K562 (cell line): ENCODE data around the gene TBC1D1. TPM values are rescaled to one million over a fixed set of nuclear protein-coding genes. Genes with fewer than 3 reads are reported as not detected.

Source experiments
- ATAC-seq: fragments of 200-7000 bp; cut with Tn5 transposase; 3 replicates; pipeline ENCODE4 v1.9.1; 2020; ENCODE audit warnings: moderate library complexity
- BruUV-seq: library from RNA; stranded (reverse); fragments of 400-500 nt; replicated peaks from 2 replicates; lab custom pipeline; 2021; lab: Mats Ljungman, UMichigan
- CTCF ChIA-PET: fragments of 300-600 bp; formaldehyde crosslinking; extraction: SDS; loops from one replicate; lab custom pipeline; 2021; ENCODE audit warnings: low intra/inter-chr PET ratio; lab: Yijun Ruan, JAX
- POLR2A ChIA-PET: fragments of 300-600, 350-650 bp; sonication (Branson Sonifier 250); formaldehyde crosslinking; extraction: SDS; loops from one replicate; lab custom pipeline; 2021; ENCODE audit warnings: antibody characterized with exemption, inconsistent platforms; lab: Yijun Ruan, JAX
- DNase-seq, 4 experiments: peaks; one replicate each; pipeline versions ENCODE4 v3.0.0 to v3.0.0-alpha.2; 2011 to 2018; ENCODE audit warnings: low spot score in 3 of 4, mixed read lengths in 3 of 4; ENCODE audit errors: extremely low read depth in 1 of 4
- FAIRE-seq: peaks from 2 replicates; lab custom pipeline; 2011; peaks lifted over from hg19 to GRCh38; lab: Jason Lieb, UNC
- H2AFZ ChIP-seq: 2 replicates; pipeline ENCODE4 v1.6.0; 2011; ENCODE audit warnings: low read depth, low read length, control low read depth, inconsistent platforms
- H3K27ac ChIP-seq: fragments of 200-600 bp; 3 replicates; pipeline ENCODE4 v1.8.0; 2011; ENCODE audit warnings: low read depth, mild to moderate bottlenecking, control low read depth, inconsistent platforms, low read length, moderate library complexity, mixed read lengths; ENCODE audit errors: extremely low read depth
- H3K27me3 ChIP-seq, 2 experiments: fragments of 300-600 bp in 1 of 2; 2 replicates in 1 of 2; 3 replicates in 1 of 2; pipeline versions ENCODE4 v1.6.0 to v1.8.0; 2011; ENCODE audit warnings: inconsistent platforms in 2 of 2, low read length in 2 of 2, mild to moderate bottlenecking in 1 of 2, mixed read lengths in 1 of 2, moderate library complexity in 1 of 2; ENCODE audit not compliant: control insufficient read depth in 2 of 2, insufficient read depth in 2 of 2
- H3K36me3 ChIP-seq: fragments of 300-600 bp; 3 replicates; pipeline ENCODE4 v1.8.0; 2011; ENCODE audit warnings: mild to moderate bottlenecking, low read length, inconsistent platforms; ENCODE audit not compliant: control insufficient read depth, insufficient read depth
- H3K4me1 ChIP-seq, 2 experiments: fragments of 200-600 bp in 1 of 2; replicated peaks in 1 of 2; 2 replicates in 1 of 2; 3 replicates in 1 of 2; pipeline versions ENCODE4 v1.5.1 to v1.8.0; 2011; ENCODE audit warnings: inconsistent platforms in 2 of 2, low read length in 2 of 2, mild to moderate bottlenecking in 1 of 2, mixed read lengths in 1 of 2, moderate library complexity in 1 of 2; ENCODE audit not compliant: control insufficient read depth in 2 of 2, insufficient read depth in 2 of 2
- H3K4me2 ChIP-seq: 2 replicates; pipeline ENCODE4 v1.6.1; 2011; ENCODE audit warnings: low read length, control low read depth, inconsistent platforms, mixed read lengths; ENCODE audit not compliant: insufficient read depth
- H3K4me3 ChIP-seq: fragments of 200-600 bp; sonication (generic), shearing (Covaris generic); 2 replicates; pipeline ENCODE4 v1.5.1; 2016; ENCODE audit warnings: control low read depth, inconsistent platforms
- H3K79me2 ChIP-seq: fragments of 200-600 bp; 3 replicates; pipeline ENCODE4 v1.8.0; 2011; ENCODE audit warnings: low read length, inconsistent platforms; ENCODE audit not compliant: control insufficient read depth, insufficient read depth
- H3K9ac ChIP-seq, 2 experiments: 2 replicates each; pipeline versions ENCODE4 v1.6.0 to v1.6.1; 2011; ENCODE audit warnings: low read depth in 2 of 2, low read length in 2 of 2, control low read depth in 1 of 2, inconsistent platforms in 1 of 2, mild to moderate bottlenecking in 1 of 2, mixed read lengths in 1 of 2; ENCODE audit not compliant: insufficient read depth in 1 of 2
- H3K9me1 ChIP-seq: one replicate; pipeline ENCODE4 v1.6.0; 2011; ENCODE audit warnings: inconsistent platforms, mild to moderate bottlenecking, low read length, moderate library complexity; ENCODE audit not compliant: control insufficient read depth, insufficient read depth
- H3K9me3 ChIP-seq: replicated peaks from 2 replicates; pipeline ENCODE4 v1.5.1; 2011; ENCODE audit warnings: low read depth, low read length, inconsistent platforms; ENCODE audit not compliant: control insufficient read depth, insufficient read depth
- H4K20me1 ChIP-seq: replicated peaks from 2 replicates; pipeline ENCODE4 v1.6.1; 2011; ENCODE audit warnings: low read length, inconsistent platforms, mixed read lengths; ENCODE audit not compliant: control insufficient read depth, insufficient read depth
- ADNP ChIP-seq: fragments of 200-800 bp; sonication (Bioruptor generic); IDR thresholded peaks from 2 replicates; pipeline ENCODE4 v1.6.1; 2016; ENCODE audit warnings: missing genetic modification characterization, missing compliant biosample characterization
- ARID2 ChIP-seq: fragments of 450-650 bp; IDR thresholded peaks from 2 replicates; pipeline ENCODE4 v1.6.1; 2017; ENCODE audit warnings: antibody characterized with exemption, mild to moderate bottlenecking
- ATF6 ChIP-seq: sonication (generic); formaldehyde crosslinking; IDR thresholded peaks from 2 replicates; pipeline ENCODE4 v1.4.0; 2020; ENCODE audit warnings: mild to moderate bottlenecking, missing genetic modification reagents
- FOXJ3 ChIP-seq: sonication (generic); formaldehyde crosslinking; IDR thresholded peaks from 2 replicates; pipeline ENCODE4 v1.4.0; 2020; ENCODE audit warnings: mild to moderate bottlenecking, missing genetic modification reagents
- FUS ChIP-seq: fragments of 200-400 bp; formaldehyde crosslinking; optimal IDR thresholded peaks from 2 replicates; pipeline ENCODE3; 2017; ENCODE audit warnings: low read depth, low read length
- HNRNPH1 ChIP-seq: fragments of 200-400 bp; formaldehyde crosslinking; optimal IDR thresholded peaks from 2 replicates; pipeline ENCODE3; 2017; ENCODE audit warnings: low read depth, mild to moderate bottlenecking, low read length, moderate library complexity
- ID3 ChIP-seq, 2 experiments: fragments of 250-450 bp in 1 of 2; fragments of 450-650 bp in 1 of 2; sonication (Bioruptor Pico) in 1 of 2; IDR thresholded peaks; 2 replicates each; pipeline versions ENCODE4 v1.6.1 to v1.8.0; 2016 to 2021; ENCODE audit warnings: mild to moderate bottlenecking in 2 of 2, moderate library complexity in 2 of 2, missing compliant biosample characterization in 1 of 2, missing genetic modification characterization in 1 of 2
- KHSRP ChIP-seq: fragments of 450-650 bp; IDR thresholded peaks from 2 replicates; pipeline ENCODE4 v1.6.1; 2017
- PHF21A ChIP-seq: fragments of 450-650 bp; IDR thresholded peaks from 2 replicates; pipeline ENCODE4 v1.6.1; 2017; ENCODE audit warnings: low read depth, borderline replicate concordance
- PHTF2 ChIP-seq: fragments of 250-450 bp; sonication (Bioruptor Pico); IDR thresholded peaks from 2 replicates; pipeline ENCODE4 v1.5.0; 2021; ENCODE audit warnings: mild to moderate bottlenecking
- POLR3A ChIP-seq: IDR thresholded peaks from 2 replicates; pipeline ENCODE4 v1.6.1; 2011; ENCODE audit warnings: borderline replicate concordance, mild to moderate bottlenecking, moderate library complexity; ENCODE audit not compliant: insufficient read length, insufficient read depth; ENCODE audit errors: extremely low read depth
- SMARCC2 ChIP-seq: fragments of 450-650 bp; IDR thresholded peaks from 2 replicates; pipeline ENCODE4 v1.6.1; 2017; ENCODE audit warnings: antibody characterized with exemption, moderate library complexity, mild to moderate bottlenecking, low read depth
- ZEB2 ChIP-seq: fragments of 450-650 bp; IDR thresholded peaks from 2 replicates; pipeline ENCODE4 v1.6.1; 2016
- ZNF175 ChIP-seq: fragments of 200-800 bp; sonication (Bioruptor generic); IDR thresholded peaks from 2 replicates; pipeline ENCODE4 v1.6.1; 2016; ENCODE audit warnings: low read depth, mild to moderate bottlenecking, missing genetic modification characterization, missing compliant biosample characterization
- ZNF280A ChIP-seq: fragments of 450-650 bp; IDR thresholded peaks from 2 replicates; pipeline ENCODE4 v1.6.1; 2018; ENCODE audit warnings: mild to moderate bottlenecking, low read depth; ENCODE audit not compliant: partially characterized antibody
- ZNF583 ChIP-seq: fragments of 250-450 bp; sonication (Bioruptor Pico); IDR thresholded peaks from 2 replicates; pipeline ENCODE4 v1.4.0; 2020
- ZNF668 ChIP-seq: fragments of 250-450 bp; sonication (Bioruptor Pico); IDR thresholded peaks from 2 replicates; pipeline ENCODE4 v1.8.0; 2022; ENCODE audit warnings: mild to moderate bottlenecking, inconsistent platforms
- ZNF707 ChIP-seq: fragments of 250-450 bp; sonication (Bioruptor Pico); conservative IDR thresholded peaks from 2 replicates; pipeline ENCODE4 v1.8.0; 2022; ENCODE audit warnings: inconsistent platforms, mild to moderate bottlenecking, moderate library complexity
- WGBS: fragments of 100-300 bp; shearing (Covaris generic); methylation state at CpG from one replicate; pipeline ENCODE4 v1.1.6; 2016; ENCODE audit warnings: low coverage, mixed read lengths; ENCODE audit not compliant: insufficient coverage; ENCODE audit errors: missing lambda C conversion rate; 5-methylcytosine and 5-hydroxymethylcytosine counted together
- in situ Hi-C: fragments of 300-500 bp; cut with MboI; formaldehyde crosslinking; loops from 4 replicates; pipeline ENCODE4 v1.15.0; 2018; ENCODE audit warnings: inconsistent platforms, mixed read lengths
- intact Hi-C: fragments of 100-400 bp; cut with micrococcal nuclease; formaldehyde crosslinking; loops from 2 replicates; pipeline ENCODE4 v1.14.2; 2022
- polyA plus RNA-seq, 8 experiments: library from polyadenylated mRNA; depleted of rRNA in 4 of 8; stranded (reverse) in 5 of 8; unstranded in 3 of 8; fragments of >200 nt; fragmentation: Nextera tagmentation in 2 of 8; fragmentation: Illumina TruSeq in 1 of 8; extraction: Ambion mirVana in 2 of 8; extraction: Trizol in 1 of 8; gene quantifications; 2 replicates each; pipeline versions ENCODE4 v1.2.1 to v1.2.3, GENCODE V29; 2011 to 2014; ENCODE audit warnings: inconsistent platforms in 1 of 8, missing spikeins in 1 of 8
- total RNA-seq, 7 experiments: library from RNA; depleted of rRNA in 6 of 7; stranded (reverse); fragments of >200 nt in 6 of 7; fragmentation: Illumina TruSeq in 2 of 7; extraction: Trizol in 2 of 7; gene quantifications; 2 replicates each; pipeline versions ENCODE4 v1.2.1 to v1.2.3, GENCODE V29; 2011 to 2021; ENCODE audit warnings: low replicate concordance in 1 of 7

Gene TBC1D1
- total and polyA plus RNA-seq, 9 of the 15 experiments (the other 6 are each of a cell fraction or from before 2014, with no cell fraction given), result 0.59 to 14.2 (median 8.8) TPM

- no peak for TF ChIP-seq ZNF175
- TF ChIP-seq FUS, result no peak
- TF ChIP-seq ZNF280A, result no peak
- TF ChIP-seq ATF6 (CRISPR knock-in tag), result no peak
- TF ChIP-seq FOXJ3 (CRISPR knock-in tag), result no peak
- TF ChIP-seq POLR3A, result no peak
- TF ChIP-seq ARID2, result no peak
- no peak for TF ChIP-seq ADNP (tag)
- TF ChIP-seq PHTF2 (CRISPR knock-in tag), result no peak
- TF ChIP-seq ZNF583 (CRISPR knock-in tag), result no peak
- no peak for TF ChIP-seq SMARCC2
- no peak for TF ChIP-seq HNRNPH1
- TF ChIP-seq ID3 (CRISPR knock-in tag; IDR thresholded peaks at IDR 0.05), result no peak
- TF ChIP-seq ID3 (tag; IDR thresholded peaks at IDR 0.05), result no peak
- TF ChIP-seq ZNF707 (CRISPR knock-in tag), result no peak
- no peak for TF ChIP-seq ZEB2
- TF ChIP-seq ZNF668 (CRISPR knock-in tag), result no peak
- no peak for TF ChIP-seq KHSRP
- no peak for TF ChIP-seq PHF21A
- TF ChIP-seq, all 486 proteins: peak for 0
- no TSS peak for BruUV-seq
- ATAC-seq (no peak), FAIRE-seq (no peak), DNase-seq (no peak)
- Histone ChIP-seq H3K27me3 (peaks cover 7 to 26% of the 10 kb centered on the region in 2 experiments), H3K27ac (no peak overlapping the region), H3K9me1 (no peaks in the 10 kb centered on the region), H3K9me3 (no peaks in the 10 kb centered on the region), H3K4me3 (no peak overlapping the region), H3K79me2 (no peaks in the 10 kb centered on the region), H3K4me1 (no peaks in the 10 kb centered on the region), H3K4me2 (no peak overlapping the region), H2AFZ (no peak overlapping the region), H4K20me1 (peaks cover 9% of the 10 kb centered on the region), H3K36me3 (no peaks in the 10 kb centered on the region), H3K9ac (no peak overlapping the region)
- in situ Hi-C loops, result no loop called here
- WGBS, result 0% methylated on average over 3 of the region's 3 CpGs
- ChIA-PET POLR2A (no interaction called here), CTCF (no interaction called here)
- intact Hi-C loops, result no loop called here
These were observed 114.8 kb downstream of the TBC1D1 start for GRCh38 chr4:38005637-38006036.
